Neural cell (in vitro differentiated cells): Measurements from ENCODE around the gene MVK. TPM values are rescaled to one million over a fixed set of nuclear protein-coding genes. Genes with fewer than 3 reads are reported as not detected.

Source experiments
- H2AFZ ChIP-seq: fragments of 200-600, 300-800 bp; sonication (generic), shearing (Covaris generic); 2 replicates; pipeline ENCODE4 v1.6.0; 2014; ENCODE audit warnings: low read depth, mild to moderate bottlenecking, antibody characterized with exemption, low read length, moderate library complexity
- H3F3A ChIP-seq: fragments of 200-600 bp; shearing (Covaris generic); 2 replicates; pipeline ENCODE4 v1.6.1; 2016; ENCODE audit warnings: mild to moderate bottlenecking, moderate library complexity, mixed read lengths, antibody characterized with exemption, low read length; ENCODE audit not compliant: insufficient read depth, poor library complexity, severe bottlenecking
- H3K27ac ChIP-seq: fragments of 200-600, 300-800 bp; sonication (generic), shearing (Covaris generic); 2 replicates; pipeline ENCODE4 v1.5.1; 2014; ENCODE audit warnings: mild to moderate bottlenecking, low read length, moderate library complexity
- H3K27me3 ChIP-seq: fragments of 300-800, 200-600 bp; sonication (generic), shearing (Covaris generic); 2 replicates; pipeline ENCODE4 v1.6.0; 2014; ENCODE audit warnings: mild to moderate bottlenecking, low read depth, low read length, moderate library complexity; ENCODE audit not compliant: insufficient read depth
- H3K36me3 ChIP-seq: fragments of 300-800, 200-600 bp; sonication (generic), shearing (Covaris generic); 2 replicates; pipeline ENCODE4 v1.5.1; 2014; ENCODE audit warnings: mild to moderate bottlenecking, antibody characterized with exemption, low read length, moderate library complexity; ENCODE audit not compliant: insufficient read depth
- H3K4me2 ChIP-seq: fragments of 300-800, 200-600 bp; sonication (generic), shearing (Covaris generic); 2 replicates; pipeline ENCODE4 v1.6.0; 2014; ENCODE audit warnings: mild to moderate bottlenecking, low read length
- H3K4me3 ChIP-seq: fragments of 300-800, 200-600 bp; sonication (generic), shearing (Covaris generic); 2 replicates; pipeline ENCODE4 v1.5.1; 2014; ENCODE audit warnings: mild to moderate bottlenecking, low read length, moderate library complexity
- H3K79me2 ChIP-seq: fragments of 200-600 bp; shearing (Covaris generic); replicated peaks from 2 replicates; pipeline ENCODE4 v1.6.0; 2014; ENCODE audit warnings: mild to moderate bottlenecking, low read length, moderate library complexity; ENCODE audit not compliant: insufficient read depth
- H3K9ac ChIP-seq: fragments of 300-800, 200-600 bp; sonication (generic), shearing (Covaris generic); 2 replicates; pipeline ENCODE4 v1.6.1; 2016; ENCODE audit warnings: mild to moderate bottlenecking, low read length, mixed read lengths
- H3K9me2 ChIP-seq: fragments of 200-600 bp; shearing (Covaris generic); 2 replicates; pipeline ENCODE4 v1.6.1; 2016; ENCODE audit warnings: mild to moderate bottlenecking, low read length, mixed read lengths; ENCODE audit not compliant: insufficient read depth
- H3K9me3 ChIP-seq: fragments of 200-600, 300-800 bp; sonication (generic), shearing (Covaris generic); 2 replicates; pipeline ENCODE4 v1.6.1; 2016; ENCODE audit warnings: mild to moderate bottlenecking, mixed run types, low read length, moderate library complexity, mixed read lengths
- H4K20me1 ChIP-seq: fragments of 200-600 bp; shearing (Covaris generic); 2 replicates; pipeline ENCODE4 v1.6.1; 2016; ENCODE audit warnings: mild to moderate bottlenecking, mixed run types; ENCODE audit not compliant: insufficient read depth
- EP300 ChIP-seq: fragments of 450-650 bp; conservative IDR thresholded peaks from 2 replicates; pipeline ENCODE4 v1.6.1; 2014; ENCODE audit warnings: antibody characterized with exemption, mild to moderate bottlenecking, moderate library complexity; ENCODE audit not compliant: poor library complexity, severe bottlenecking
- EZH2 ChIP-seq: fragments of 200-600, 300-800 bp; shearing (Covaris generic), sonication (generic); IDR thresholded peaks from 2 replicates; pipeline ENCODE4 v1.6.1; 2014; ENCODE audit warnings: antibody characterized with exemption, low read length, borderline replicate concordance, mild to moderate bottlenecking; ENCODE audit not compliant: insufficient read depth, poor library complexity, severe bottlenecking
- MXI1 ChIP-seq: fragments of 450-650 bp; conservative IDR thresholded peaks from 2 replicates; pipeline ENCODE4 v1.6.1; 2014; ENCODE audit warnings: antibody characterized with exemption, mild to moderate bottlenecking; ENCODE audit not compliant: poor library complexity, severe bottlenecking
- POLR2AphosphoS5 ChIP-seq: IDR thresholded peaks from 2 replicates; pipeline ENCODE4 v1.6.1; 2012
- RAD21 ChIP-seq: fragments of 450-650 bp; conservative IDR thresholded peaks from 2 replicates; pipeline ENCODE4 v1.6.1; 2014; ENCODE audit warnings: antibody characterized with exemption, mild to moderate bottlenecking, moderate library complexity
- SMC3 ChIP-seq: fragments of 450-650 bp; conservative IDR thresholded peaks from 2 replicates; pipeline ENCODE4 v1.6.1; 2014; ENCODE audit warnings: antibody characterized with exemption, mild to moderate bottlenecking, moderate library complexity; ENCODE audit not compliant: poor library complexity
- TAF1 ChIP-seq: IDR thresholded peaks from 2 replicates; pipeline ENCODE4 v1.6.1; 2012; ENCODE audit warnings: low read depth
- polyA plus RNA-seq: library from polyadenylated mRNA; depleted of rRNA; stranded (reverse); fragments of >200 nt; gene quantifications from 2 replicates; pipeline ENCODE4 v1.2.3, GENCODE V29; 2014
- TF ChIP-seq, protein P1 (sequence below): fragments of 450-650 bp; IDR thresholded peaks from 2 replicates; pipeline ENCODE4 v1.5.1; 2014; ENCODE audit warnings: antibody characterized with exemption, mild to moderate bottlenecking, moderate library complexity; ENCODE audit not compliant: poor library complexity, severe bottlenecking
- TF ChIP-seq, protein P2 (sequence below): IDR thresholded peaks from 2 replicates; pipeline ENCODE4 v1.6.1; 2012; ENCODE audit warnings: borderline replicate concordance

Gene MVK
- polyA plus RNA-seq, 1 donor from 2014 or later: 45.7 TPM

DNA sequence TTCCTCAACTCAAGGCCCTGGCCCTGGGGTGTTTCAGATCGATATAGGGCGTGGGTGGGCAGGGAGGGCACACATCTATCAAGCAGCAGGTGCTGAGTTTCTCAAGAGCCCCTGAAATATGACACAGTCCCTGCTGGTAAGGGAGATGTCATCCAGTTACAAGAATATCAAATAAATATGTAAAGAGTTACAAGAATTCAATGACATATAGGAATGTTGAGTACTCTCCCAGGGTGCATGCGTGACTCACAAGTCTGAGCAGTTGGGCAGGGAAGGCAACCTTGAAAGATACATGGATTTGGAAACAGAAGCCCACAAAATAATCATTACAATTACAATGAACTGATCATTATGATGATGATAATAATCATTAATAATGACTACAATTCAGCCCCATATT, 35.2 kb downstream of the MVK start:
- no peak overlapping the region for H3K4me3 ChIP-seq
- no peak for TF ChIP-seq EP300
- no peak for TF ChIP-seq RAD21
- H3F3A ChIP-seq: no peaks in the 10 kb centered on the region
- no peaks in the 10 kb centered on the region for H3K79me2 ChIP-seq
- no peak overlapping the region for H3K27ac ChIP-seq
- H4K20me1 ChIP-seq: no peaks in the 10 kb centered on the region
- H3K9ac ChIP-seq: no peak overlapping the region
- no peaks in the 10 kb centered on the region for H3K27me3 ChIP-seq
- no peak overlapping the region for H3K4me2 ChIP-seq
- H3K9me3 ChIP-seq: no peaks in the 10 kb centered on the region
- H3K36me3 ChIP-seq: no peaks in the 10 kb centered on the region
- H2AFZ ChIP-seq: no peak overlapping the region
- H3K9me2 ChIP-seq: no peaks in the 10 kb centered on the region

DNA sequence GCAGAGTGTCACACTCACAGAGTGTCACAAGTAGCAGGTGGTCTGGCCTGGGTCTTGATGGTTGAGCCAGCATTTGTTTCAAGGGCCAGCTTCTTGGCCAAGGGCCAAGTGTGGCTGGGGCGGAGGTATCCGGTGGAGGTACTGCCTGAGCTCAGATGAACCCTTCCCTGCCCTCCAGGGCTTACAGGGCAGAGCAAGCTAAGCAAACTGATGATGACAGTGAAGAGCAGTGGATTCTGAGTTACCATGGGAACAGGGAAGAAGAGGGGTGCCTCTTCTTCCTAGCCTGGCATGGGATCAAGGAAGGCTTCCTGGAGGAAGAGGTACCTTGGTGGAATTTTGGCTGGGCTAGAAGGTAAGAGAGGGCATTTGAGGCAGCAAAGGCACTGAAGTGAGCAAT, 35.7 kb downstream of the MVK start:
- H3K27ac ChIP-seq: no peak overlapping the region

More for the DNA sequence above, 35.7 kb downstream of the MVK start:
- H3F3A ChIP-seq: no peaks in the 10 kb centered on the region
- H2AFZ ChIP-seq: no peak overlapping the region
- no peaks in the 10 kb centered on the region for H3K79me2 ChIP-seq
- H3K4me2 ChIP-seq: no peak overlapping the region
- H4K20me1 ChIP-seq: no peaks in the 10 kb centered on the region
- H3K9me2 ChIP-seq: no peaks in the 10 kb centered on the region
- no peak overlapping the region for H3K9ac ChIP-seq
- no peaks in the 10 kb centered on the region for H3K9me3 ChIP-seq
- H3K27me3 ChIP-seq: no peaks in the 10 kb centered on the region
- H3K36me3 ChIP-seq: no peaks in the 10 kb centered on the region
- no peak for TF ChIP-seq SMC3
- TF ChIP-seq, protein P1, sequence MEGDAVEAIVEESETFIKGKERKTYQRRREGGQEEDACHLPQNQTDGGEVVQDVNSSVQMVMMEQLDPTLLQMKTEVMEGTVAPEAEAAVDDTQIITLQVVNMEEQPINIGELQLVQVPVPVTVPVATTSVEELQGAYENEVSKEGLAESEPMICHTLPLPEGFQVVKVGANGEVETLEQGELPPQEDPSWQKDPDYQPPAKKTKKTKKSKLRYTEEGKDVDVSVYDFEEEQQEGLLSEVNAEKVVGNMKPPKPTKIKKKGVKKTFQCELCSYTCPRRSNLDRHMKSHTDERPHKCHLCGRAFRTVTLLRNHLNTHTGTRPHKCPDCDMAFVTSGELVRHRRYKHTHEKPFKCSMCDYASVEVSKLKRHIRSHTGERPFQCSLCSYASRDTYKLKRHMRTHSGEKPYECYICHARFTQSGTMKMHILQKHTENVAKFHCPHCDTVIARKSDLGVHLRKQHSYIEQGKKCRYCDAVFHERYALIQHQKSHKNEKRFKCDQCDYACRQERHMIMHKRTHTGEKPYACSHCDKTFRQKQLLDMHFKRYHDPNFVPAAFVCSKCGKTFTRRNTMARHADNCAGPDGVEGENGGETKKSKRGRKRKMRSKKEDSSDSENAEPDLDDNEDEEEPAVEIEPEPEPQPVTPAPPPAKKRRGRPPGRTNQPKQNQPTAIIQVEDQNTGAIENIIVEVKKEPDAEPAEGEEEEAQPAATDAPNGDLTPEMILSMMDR: no peak
- no peak for TF ChIP-seq RAD21
- TF ChIP-seq POLR2AphosphoS5: no peak
- TF ChIP-seq TAF1: no peak
- no peak for TF ChIP-seq EP300
- no peak for TF ChIP-seq MXI1
- TF ChIP-seq, protein P2, sequence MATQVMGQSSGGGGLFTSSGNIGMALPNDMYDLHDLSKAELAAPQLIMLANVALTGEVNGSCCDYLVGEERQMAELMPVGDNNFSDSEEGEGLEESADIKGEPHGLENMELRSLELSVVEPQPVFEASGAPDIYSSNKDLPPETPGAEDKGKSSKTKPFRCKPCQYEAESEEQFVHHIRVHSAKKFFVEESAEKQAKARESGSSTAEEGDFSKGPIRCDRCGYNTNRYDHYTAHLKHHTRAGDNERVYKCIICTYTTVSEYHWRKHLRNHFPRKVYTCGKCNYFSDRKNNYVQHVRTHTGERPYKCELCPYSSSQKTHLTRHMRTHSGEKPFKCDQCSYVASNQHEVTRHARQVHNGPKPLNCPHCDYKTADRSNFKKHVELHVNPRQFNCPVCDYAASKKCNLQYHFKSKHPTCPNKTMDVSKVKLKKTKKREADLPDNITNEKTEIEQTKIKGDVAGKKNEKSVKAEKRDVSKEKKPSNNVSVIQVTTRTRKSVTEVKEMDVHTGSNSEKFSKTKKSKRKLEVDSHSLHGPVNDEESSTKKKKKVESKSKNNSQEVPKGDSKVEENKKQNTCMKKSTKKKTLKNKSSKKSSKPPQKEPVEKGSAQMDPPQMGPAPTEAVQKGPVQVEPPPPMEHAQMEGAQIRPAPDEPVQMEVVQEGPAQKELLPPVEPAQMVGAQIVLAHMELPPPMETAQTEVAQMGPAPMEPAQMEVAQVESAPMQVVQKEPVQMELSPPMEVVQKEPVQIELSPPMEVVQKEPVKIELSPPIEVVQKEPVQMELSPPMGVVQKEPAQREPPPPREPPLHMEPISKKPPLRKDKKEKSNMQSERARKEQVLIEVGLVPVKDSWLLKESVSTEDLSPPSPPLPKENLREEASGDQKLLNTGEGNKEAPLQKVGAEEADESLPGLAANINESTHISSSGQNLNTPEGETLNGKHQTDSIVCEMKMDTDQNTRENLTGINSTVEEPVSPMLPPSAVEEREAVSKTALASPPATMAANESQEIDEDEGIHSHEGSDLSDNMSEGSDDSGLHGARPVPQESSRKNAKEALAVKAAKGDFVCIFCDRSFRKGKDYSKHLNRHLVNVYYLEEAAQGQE: no peak
- no peak for TF ChIP-seq EZH2
- no peak overlapping the region for H3K4me3 ChIP-seq
